A673 (cell line): ENCODE measurements around the gene UBAP2L. TPM values are rescaled to one million over a fixed set of nuclear protein-coding genes. Genes with fewer than 3 reads are reported as not detected.
A peak's percentile ranks its signal among the peaks of the same experiment; 100 is the strongest.

Source experiments
- BruUV-seq: library from RNA; stranded (reverse); fragments of 400-500 nt; replicated peaks from 2 replicates; lab custom pipeline; 2021; lab: Mats Ljungman, UMichigan
- CTCF ChIA-PET: fragments of 300-600 bp; sonication (Branson Sonifier 250); formaldehyde crosslinking; loops from one replicate; lab custom pipeline; 2022; ENCODE audit warnings: antibody characterized with exemption; lab: Charles Lee
- POLR2A ChIA-PET: fragments of 300-600 bp; sonication (Branson Sonifier 250); formaldehyde crosslinking; loops from one replicate; lab custom pipeline; 2022; ENCODE audit warnings: antibody characterized with exemption; ENCODE audit not compliant: low non-redundant PET; lab: Charles Lee
- DNase-seq: peaks from one replicate; pipeline ENCODE4 v3.0.0-alpha.2; 2015; ENCODE audit warnings: low spot score
- H3K27ac ChIP-seq: fragments of 200-600 bp; sonication (generic); 2 replicates; pipeline ENCODE4 v1.5.1; 2016; ENCODE audit warnings: mixed run types, low read depth, mild to moderate bottlenecking, mixed read lengths, antibody characterized with exemption, low read length; ENCODE audit not compliant: poor library complexity, severe bottlenecking
- H3K27me3 ChIP-seq: fragments of 200-600 bp; sonication (generic); replicated peaks from 2 replicates; pipeline ENCODE4 v1.6.1; 2017; ENCODE audit warnings: mixed run types, low read depth, mild to moderate bottlenecking, mixed read lengths, antibody characterized with exemption, low read length; ENCODE audit not compliant: insufficient read depth, poor library complexity
- H3K36me3 ChIP-seq: fragments of 200-600 bp; sonication (generic); 2 replicates; pipeline ENCODE4 v1.6.1; 2016; ENCODE audit warnings: mixed run types, mild to moderate bottlenecking, mixed read lengths, antibody characterized with exemption, low read length; ENCODE audit not compliant: insufficient read depth, poor library complexity, severe bottlenecking
- H3K4me1 ChIP-seq: fragments of 200-600 bp; sonication (generic); 2 replicates; pipeline ENCODE4 v1.6.1; 2017; ENCODE audit warnings: mixed run types, mild to moderate bottlenecking, mixed read lengths, antibody characterized with exemption, low read length; ENCODE audit not compliant: insufficient read depth, poor library complexity, severe bottlenecking
- H3K4me3 ChIP-seq: fragments of 200-600 bp; sonication (generic); 2 replicates; pipeline ENCODE4 v1.5.1; 2016; ENCODE audit warnings: low read depth, mixed run types, mild to moderate bottlenecking, mixed read lengths, low read length; ENCODE audit not compliant: poor library complexity, severe bottlenecking
- H3K9me3 ChIP-seq: fragments of 200-600 bp; sonication (generic); 2 replicates; pipeline ENCODE4 v1.6.1; 2016; ENCODE audit warnings: mixed run types, low read depth, mild to moderate bottlenecking, mixed read lengths, antibody characterized with exemption, low read length; ENCODE audit not compliant: poor library complexity, severe bottlenecking
- CTCF ChIP-seq: fragments of 300-800, 200-600 bp; sonication (generic); conservative IDR thresholded peaks from 2 replicates; pipeline ENCODE4 v1.5.1; 2017; ENCODE audit warnings: low read depth, mild to moderate bottlenecking, antibody characterized with exemption, low read length, moderate library complexity, mixed read lengths
- EZH2 ChIP-seq: fragments of 200-600 bp; sonication (generic); IDR thresholded peaks from 2 replicates; pipeline ENCODE4 v1.6.1; 2017; ENCODE audit warnings: borderline replicate concordance, low read depth, mild to moderate bottlenecking, mixed read lengths, antibody characterized with exemption, low read length; ENCODE audit not compliant: poor library complexity, severe bottlenecking
- intact Hi-C: fragments of 100-400 bp; cut with micrococcal nuclease; formaldehyde crosslinking; loops from one replicate; pipeline ENCODE4 v1.10.0; 2022; ENCODE audit not compliant: unreplicated experiment
- total RNA-seq: library from RNA; stranded (reverse); gene quantifications from 2 replicates; pipeline ENCODE4 v1.2.3, GENCODE V29; 2021

Gene UBAP2L
- total RNA-seq, 1 experiment from 2014 or later, result 269 TPM

GRCh38 chr1:154221278-154222001 is 685 bp downstream of the UBAP2L start:
- TF ChIP-seq CTCF (no peak), EZH2 (no peak)
- no peaks in the 10 kb centered on the region for H3K27me3 ChIP-seq
- ChIA-PET POLR2A (no interaction called here), CTCF (interaction anchor here (0.6 kb wide), 1 partner anchor 657 kb away, joined by 3 read pairs; no protein-coding TSS in a partner anchor)
- intact Hi-C loops, result no loop called here
- DNase-seq, result peak; percentile 69
- BruUV-seq, result no TSS peak
- H3K9me3 ChIP-seq, result no peaks in the 10 kb centered on the region
- H3K4me1 ChIP-seq, result peaks cover 23% of the 10 kb centered on the region
- peak overlapping the region; percentile 71 for H3K4me3 ChIP-seq
- peaks cover 43% of the 10 kb centered on the region for H3K36me3 ChIP-seq
- peak overlapping the region; percentile 96 for H3K27ac ChIP-seq

- no peaks in the 10 kb centered on the region for H3K27me3 ChIP-seq
- peak overlapping the region; percentile 71 for H3K4me3 ChIP-seq
- ChIA-PET CTCF (interaction anchor here (0.6 kb wide), 1 partner anchor 23 kb away, joined by 8 read pairs; no protein-coding TSS in a partner anchor), POLR2A (no interaction called here)
- H3K27ac ChIP-seq, result peak overlapping the region; percentile 96
- H3K9me3 ChIP-seq, result no peaks in the 10 kb centered on the region
- TF ChIP-seq EZH2 (no peak), CTCF (no peak)
- DNase-seq, result no peak
- BruUV-seq, result no TSS peak
- H3K4me1 ChIP-seq, result peaks cover 23% of the 10 kb centered on the region
- intact Hi-C loops, result no loop called here
- H3K36me3 ChIP-seq, result peaks cover 47% of the 10 kb centered on the region
Observed at GRCh38 chr1:154222518-154222917, 1.8 kb downstream of the UBAP2L start.

- ChIA-PET CTCF (interaction anchor here (0.6 kb wide), 1 partner anchor 24 kb away, joined by 8 read pairs; no protein-coding TSS in a partner anchor), POLR2A (no interaction called here)
- no peak for TF ChIP-seq EZH2
- no TSS peak for BruUV-seq
- H3K27me3 ChIP-seq, result no peaks in the 10 kb centered on the region
- no peak overlapping the region for H3K27ac ChIP-seq
- no peak for DNase-seq
- H3K9me3 ChIP-seq, result no peaks in the 10 kb centered on the region
- peaks cover 47% of the 10 kb centered on the region for H3K36me3 ChIP-seq
- peak overlapping the region; percentile 71 for H3K4me3 ChIP-seq
- H3K4me1 ChIP-seq, result peaks cover 23% of the 10 kb centered on the region
- intact Hi-C loops, result no loop called here
Observed at GRCh38 chr1:154222918-154223317, 2.2 kb downstream of the UBAP2L start.
